Activated CD4-positive, alpha-beta T cell treated with anti-CD3 and anti-CD28 coated beads for 1 hour (primary cell): Measurements from ENCODE around the gene CEP97.

Experiments used
- DNase-seq: peaks from one replicate; pipeline ENCODE4 v3.0.0-alpha.2; 2020

The CEP97 gene

GRCh38 chr3:101778385-101779046, 54.1 kb downstream of the CEP97 start:
- DNase-seq: no peak

- peak; percentile 88 for DNase-seq
Measured at GRCh38 chr3:101779047-101779821, 54.8 kb downstream of the CEP97 start, which contains the start of gene NXPE3. NXPE3 (plus strand) TSS chr3:101779211; CDS start chr3:101785597, 6,386 bp downstream.

GRCh38 chr3:101779822-101780381, 55.5 kb downstream of the CEP97 start:
- DNase-seq: no peak

- no peak for DNase-seq
Measured at GRCh38 chr3:101780661-101781060, 56.2 kb downstream of the CEP97 start.

GRCh38 chr3:101781166-101781565, 56.8 kb downstream of the CEP97 start:
- DNase-seq: no peak

GRCh38 chr3:101784855-101785613, 60.6 kb downstream of the CEP97 start:
- DNase-seq: no peak

- DNase-seq: no peak
Measured at GRCh38 chr3:101791778-101792177, 67.4 kb downstream of the CEP97 start.

- DNase-seq: no peak
Measured at GRCh38 chr3:101796077-101796680, 71.8 kb downstream of the CEP97 start.

GRCh38 chr3:101801174-101801573, 76.8 kb downstream of the CEP97 start:
- no peak for DNase-seq

- no peak for DNase-seq
Measured at GRCh38 chr3:101802179-101802578, 77.8 kb downstream of the CEP97 start.

GRCh38 chr3:101803173-101803782, 78.9 kb downstream of the CEP97 start:
- no peak for DNase-seq

GRCh38 chr3:101803939-101804338, 79.5 kb downstream of the CEP97 start:
- no peak for DNase-seq

GRCh38 chr3:101806491-101806890, 82.1 kb downstream of the CEP97 start:
- DNase-seq: no peak

GRCh38 chr3:101807888-101808287, 83.5 kb downstream of the CEP97 start:
- no peak for DNase-seq

GRCh38 chr3:101809178-101810021, 85.0 kb downstream of the CEP97 start:
- no peak for DNase-seq

- no peak for DNase-seq
Measured at GRCh38 chr3:101810022-101810418, 85.6 kb downstream of the CEP97 start.

GRCh38 chr3:101811875-101812274, 87.5 kb downstream of the CEP97 start:
- no peak for DNase-seq

GRCh38 chr3:101812895-101813294, 88.5 kb downstream of the CEP97 start:
- no peak for DNase-seq

GRCh38 chr3:101813817-101814440, 89.5 kb downstream of the CEP97 start:
- no peak for DNase-seq

GRCh38 chr3:101814835-101815234, 90.4 kb downstream of the CEP97 start:
- DNase-seq: no peak
